Hepatocyte (in vitro differentiated cells): ENCODE measurements around the gene LIN28A. TPM values are rescaled to one million over a fixed set of nuclear protein-coding genes. Genes with fewer than 3 reads are reported as not detected.

Experiments used
- DNase-seq: peaks from one replicate; pipeline ENCODE4 v3.0.0-alpha.2; 2016; ENCODE audit warnings: low spot score
- H2AFZ ChIP-seq: fragments of 200-600 bp; sonication (generic); 2 replicates; pipeline ENCODE4 v1.6.0; 2016; ENCODE audit warnings: antibody characterized with exemption, mild to moderate bottlenecking
- H3K27ac ChIP-seq: fragments of 200-600 bp; sonication (generic); 2 replicates; pipeline ENCODE4 v1.5.1; 2016; ENCODE audit warnings: mild to moderate bottlenecking
- H3K27me3 ChIP-seq: fragments of 200-600 bp; sonication (generic); 2 replicates; pipeline ENCODE4 v1.6.1; 2016
- H3K36me3 ChIP-seq: fragments of 200-600 bp; sonication (generic); replicated peaks from 2 replicates; pipeline ENCODE4 v1.5.1; 2016; ENCODE audit warnings: low read depth; ENCODE audit not compliant: insufficient read depth
- H3K4me1 ChIP-seq: fragments of 200-600 bp; sonication (generic); 2 replicates; pipeline ENCODE4 v1.5.1; 2016; ENCODE audit warnings: mild to moderate bottlenecking, moderate library complexity; ENCODE audit not compliant: insufficient read depth
- H3K4me2 ChIP-seq: fragments of 200-600 bp; sonication (generic); 2 replicates; pipeline ENCODE4 v1.6.0; 2016
- H3K4me3 ChIP-seq: fragments of 200-600 bp; sonication (generic); 2 replicates; pipeline ENCODE4 v1.5.1; 2016; ENCODE audit warnings: mild to moderate bottlenecking
- H3K79me2 ChIP-seq: fragments of 200-600 bp; sonication (generic); 2 replicates; pipeline ENCODE4 v1.6.0; 2017; ENCODE audit warnings: mild to moderate bottlenecking
- H3K9me2 ChIP-seq: fragments of 200-600 bp; sonication (generic); replicated peaks from 2 replicates; pipeline ENCODE4 v1.6.0; 2017; ENCODE audit warnings: mild to moderate bottlenecking; ENCODE audit not compliant: insufficient read depth
- H3K9me3 ChIP-seq: fragments of 200-600 bp; sonication (generic); 2 replicates; pipeline ENCODE4 v1.5.1; 2016; ENCODE audit warnings: low read depth, mild to moderate bottlenecking
- H4K20me1 ChIP-seq: fragments of 200-600 bp; sonication (generic); 2 replicates; pipeline ENCODE4 v1.6.0; 2016; ENCODE audit warnings: mild to moderate bottlenecking; ENCODE audit not compliant: insufficient read depth, poor library complexity, severe bottlenecking
- CTCF ChIP-seq: fragments of 200-600 bp; sonication (generic); IDR thresholded peaks from 2 replicates; pipeline ENCODE4 v1.5.1; 2016; ENCODE audit warnings: antibody characterized with exemption, mild to moderate bottlenecking; ENCODE audit not compliant: poor library complexity
- EZH2 ChIP-seq: fragments of 200-600 bp; sonication (generic); IDR thresholded peaks from 2 replicates; pipeline ENCODE4 v1.6.1; 2016; ENCODE audit warnings: antibody characterized with exemption, mild to moderate bottlenecking, borderline replicate concordance
- EZH2phosphoT487 ChIP-seq: fragments of 200-600 bp; sonication (generic); IDR thresholded peaks from one replicate; pipeline ENCODE4 v1.6.1; 2018; ENCODE audit warnings: antibody characterized with exemption, mild to moderate bottlenecking, low read depth, moderate library complexity; ENCODE audit not compliant: unreplicated experiment, severe bottlenecking
- WGBS: methylation state at CpG from one replicate; pipeline ENCODE4 v1.1.6; 2016; ENCODE audit warnings: low lambda C conversion rate; ENCODE audit errors: missing lambda C conversion rate; 5-methylcytosine and 5-hydroxymethylcytosine counted together
- polyA plus RNA-seq: library from polyadenylated mRNA; unstranded; fragments of >200 nt; fragmentation: Nextera tagmentation; extraction: Ambion mirVana; gene quantifications from 2 replicates; pipeline ENCODE4 v1.2.1, GENCODE V29; 2016
- total RNA-seq: library from RNA; depleted of rRNA; stranded (reverse); fragments of >200 nt; gene quantifications from 2 replicates; pipeline ENCODE4 v1.2.3, GENCODE V29; 2014

The LIN28A gene
- total and polyA plus RNA-seq, 2 experiments from 2014 or later: 0.13 to 0.43 TPM

GRCh38 chr1:26368006-26368405 is 42.6 kb upstream of the LIN28A start:
- Histone ChIP-seq H3K4me3 (no peak overlapping the region), H3K27ac (no peak overlapping the region), H3K9me2 (no peaks in the 10 kb centered on the region), H3K27me3 (no peaks in the 10 kb centered on the region), H3K4me1 (no peaks in the 10 kb centered on the region), H3K79me2 (no peaks in the 10 kb centered on the region), H4K20me1 (no peaks in the 10 kb centered on the region), H3K4me2 (no peak overlapping the region), H3K9me3 (no peaks in the 10 kb centered on the region), H2AFZ (no peak overlapping the region), H3K36me3 (no peaks in the 10 kb centered on the region)
- DNase-seq: no peak
- no peak for TF ChIP-seq EZH2phosphoT487
- no peak for TF ChIP-seq CTCF
- TF ChIP-seq EZH2: no peak
- 83% methylated on average over 4 of the region's 4 CpGs for WGBS

- no peaks in the 10 kb centered on the region for H3K9me3 ChIP-seq
- no peak overlapping the region for H2AFZ ChIP-seq
- WGBS: 91% methylated on average over 3 of the region's 3 CpGs
- H4K20me1 ChIP-seq: no peaks in the 10 kb centered on the region
- no peak for DNase-seq
- H3K9me2 ChIP-seq: no peaks in the 10 kb centered on the region
- no peaks in the 10 kb centered on the region for H3K36me3 ChIP-seq
- H3K4me2 ChIP-seq: no peak overlapping the region
- no peaks in the 10 kb centered on the region for H3K79me2 ChIP-seq
- H3K27ac ChIP-seq: no peak overlapping the region
- H3K4me3 ChIP-seq: no peak overlapping the region
- no peaks in the 10 kb centered on the region for H3K27me3 ChIP-seq
- TF ChIP-seq EZH2 (no peak), CTCF (no peak), EZH2phosphoT487 (no peak)
- H3K4me1 ChIP-seq: no peaks in the 10 kb centered on the region
Observed at GRCh38 chr1:26368486-26368885, 42.1 kb upstream of the LIN28A start.

- Histone ChIP-seq H3K27me3 (no peaks in the 10 kb centered on the region), H3K79me2 (no peaks in the 10 kb centered on the region), H3K27ac (no peak overlapping the region)
Observed at GRCh38 chr1:26370591-26371382, 39.8 kb upstream of the LIN28A start.

More at GRCh38 chr1:26370591-26371382, 39.8 kb upstream of the LIN28A start:
- Histone ChIP-seq H3K9me2 (no peaks in the 10 kb centered on the region), H3K4me1 (no peaks in the 10 kb centered on the region), H2AFZ (no peak overlapping the region), H3K9me3 (no peaks in the 10 kb centered on the region), H4K20me1 (no peaks in the 10 kb centered on the region), H3K4me3 (no peak overlapping the region), H3K36me3 (no peaks in the 10 kb centered on the region), H3K4me2 (no peak overlapping the region)
- 81% methylated on average over 6 of the region's 6 CpGs for WGBS
- no peak for TF ChIP-seq EZH2
- TF ChIP-seq EZH2phosphoT487: no peak
- no peak for TF ChIP-seq CTCF
- no peak for DNase-seq
